Keratinocyte (primary cell): ENCODE measurements around the gene KRTAP10-7. TPM values are rescaled to one million over a fixed set of nuclear protein-coding genes. Genes with fewer than 3 reads are reported as not detected.

Source experiments
- DNase-seq: peaks from one replicate; pipeline ENCODE4 v3.0.0-alpha.2; 2011; ENCODE audit warnings: low read depth, missing footprints, low spot score
- FAIRE-seq: peaks from 2 replicates; lab custom pipeline; 2011; peaks lifted over from hg19 to GRCh38; lab: Jason Lieb, UNC
- H2AFZ ChIP-seq: 2 replicates; pipeline ENCODE4 v1.6.0; 2012; ENCODE audit warnings: low read length, control low read depth, inconsistent platforms; ENCODE audit not compliant: control insufficient read depth
- H3K27ac ChIP-seq: 2 replicates; pipeline ENCODE4 v1.5.1; 2011; ENCODE audit warnings: low read length; ENCODE audit not compliant: control insufficient read depth, insufficient read depth
- H3K27me3 ChIP-seq: 3 replicates; pipeline ENCODE4 v1.6.0; 2011; ENCODE audit warnings: low read length; ENCODE audit not compliant: control insufficient read depth, insufficient read depth; ENCODE audit errors: extremely low read depth
- H3K36me3 ChIP-seq, 2 experiments: 2 replicates in 1 of 2; 3 replicates in 1 of 2; pipeline ENCODE4 v1.5.1; 2011; ENCODE audit warnings: low read length in 2 of 2, mild to moderate bottlenecking in 1 of 2; ENCODE audit not compliant: control insufficient read depth in 2 of 2, insufficient read depth in 2 of 2; ENCODE audit errors: extremely low read depth in 1 of 2
- H3K4me1 ChIP-seq: 3 replicates; pipeline ENCODE4 v1.5.1; 2011; ENCODE audit warnings: low read length; ENCODE audit not compliant: control insufficient read depth, insufficient read depth; ENCODE audit errors: extremely low read depth
- H3K4me2 ChIP-seq: 3 replicates; pipeline ENCODE4 v1.6.0; 2011; ENCODE audit warnings: low read depth, low read length; ENCODE audit not compliant: control insufficient read depth, insufficient read depth; ENCODE audit errors: extremely low read depth
- H3K4me3 ChIP-seq, 3 experiments: fragments of 200-600 bp in 1 of 3; sonication (generic) in 1 of 3; 2 replicates in 2 of 3; 3 replicates in 1 of 3; pipeline ENCODE4 v1.5.1; 2011 to 2016; ENCODE audit warnings: low read length in 3 of 3, mild to moderate bottlenecking in 3 of 3, control low read depth in 2 of 3, inconsistent platforms in 1 of 3, low read depth in 1 of 3, mixed read lengths in 1 of 3, mixed run types in 1 of 3, moderate library complexity in 1 of 3; ENCODE audit not compliant: control insufficient read depth in 2 of 3, insufficient read depth in 2 of 3; ENCODE audit errors: extremely low read depth in 1 of 3
- H3K79me2 ChIP-seq: 2 replicates; pipeline ENCODE4 v1.6.0; 2012; ENCODE audit warnings: low read length; ENCODE audit not compliant: control insufficient read depth, insufficient read depth
- H3K9ac ChIP-seq: 3 replicates; pipeline ENCODE4 v1.6.0; 2011; ENCODE audit warnings: low read length; ENCODE audit not compliant: control insufficient read depth, insufficient read depth; ENCODE audit errors: extremely low read depth
- H3K9me1 ChIP-seq: 3 replicates; pipeline ENCODE4 v1.6.0; 2011; ENCODE audit warnings: low read length; ENCODE audit not compliant: control insufficient read depth, insufficient read depth; ENCODE audit errors: extremely low read depth
- H3K9me3 ChIP-seq: 2 replicates; pipeline ENCODE4 v1.5.1; 2012; ENCODE audit warnings: low read depth, low read length; ENCODE audit not compliant: control insufficient read depth
- H4K20me1 ChIP-seq: 3 replicates; pipeline ENCODE4 v1.6.0; 2011; ENCODE audit warnings: low read length; ENCODE audit not compliant: control insufficient read depth, insufficient read depth; ENCODE audit errors: extremely low read depth
- EZH2 ChIP-seq: IDR thresholded peaks from one replicate; pipeline ENCODE4 v1.6.1; 2012; ENCODE audit warnings: inconsistent platforms, mild to moderate bottlenecking, low read length, moderate library complexity
- dilution Hi-C: fragments of 300-500 bp; cut with MboI; formaldehyde crosslinking; loops from one replicate; pipeline ENCODE4 v1.7.0; 2020; ENCODE audit warnings: low sequenced_read_pairs; ENCODE audit not compliant: extremely low pct_ligation_motif_present
- polyA plus RNA-seq, 5 experiments: library from polyadenylated mRNA; depleted of rRNA in 3 of 5; stranded (reverse) in 3 of 5; stranded (forward) in 1 of 5; unstranded in 1 of 5; fragments of >200 nt; gene quantifications; 1 replicate in 1 of 5; 2 replicates in 3 of 5; 3 replicates in 1 of 5; pipeline versions ENCODE4 v1.2.1 to v1.2.3, GENCODE V29; 2011 to 2012; ENCODE audit warnings: missing spikeins in 2 of 5, low read depth in 1 of 5, low replicate concordance in 1 of 5
- TF ChIP-seq, protein P1 (sequence below), 3 experiments: IDR thresholded peaks in 1 of 3; conservative IDR thresholded peaks in 1 of 3; optimal IDR thresholded peaks in 1 of 3; 2 replicates in 2 of 3; 3 replicates in 1 of 3; pipeline versions ENCODE3 to v1.5.1; 2011; ENCODE audit warnings: low read length in 3 of 3, mild to moderate bottlenecking in 3 of 3, moderate library complexity in 2 of 3, control low read depth in 1 of 3, inconsistent platforms in 1 of 3; ENCODE audit not compliant: insufficient read depth in 2 of 3; ENCODE audit errors: extremely low read depth in 1 of 3

Gene KRTAP10-7
- polyA plus RNA-seq, 1 donor (not counting 4 experiments of a cell fraction or from before 2014, with no cell fraction given), result not detected

DNA sequence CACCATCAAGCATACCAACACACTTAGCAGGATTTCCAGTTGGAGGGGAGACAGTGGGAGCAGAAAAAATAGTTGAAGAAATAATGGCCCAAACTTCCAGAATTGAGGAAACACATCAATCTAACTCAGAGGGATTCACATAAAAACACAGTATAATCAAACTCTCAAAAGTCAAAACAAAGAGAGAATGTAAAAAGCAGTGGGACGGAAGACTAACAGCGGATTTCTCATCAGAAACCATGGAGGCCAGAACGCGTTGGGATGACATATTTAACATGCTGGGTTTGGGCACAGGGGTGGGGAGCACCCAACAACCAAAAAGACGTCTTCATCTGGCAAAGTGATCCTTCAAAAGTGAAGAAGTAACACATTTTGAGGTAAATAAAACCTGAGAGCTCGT lies 19.5 kb downstream of the KRTAP10-7 start:
- peaks cover 7% of the 10 kb centered on the region for H3K4me1 ChIP-seq
- no peak overlapping the region for H2AFZ ChIP-seq
- H3K4me2 ChIP-seq, result no peak overlapping the region
- dilution Hi-C loops, result no loop called here
- no peaks in the 10 kb centered on the region for H4K20me1 ChIP-seq
- peaks cover 17% of the 10 kb centered on the region for H3K27me3 ChIP-seq
- no peak overlapping the region for H3K4me3 ChIP-seq
- no peak overlapping the region for H3K9ac ChIP-seq
- no peaks in the 10 kb centered on the region for H3K36me3 ChIP-seq
- FAIRE-seq (no peak), DNase-seq (no peak)
- no peak for TF ChIP-seq EZH2
- TF ChIP-seq, protein P1, sequence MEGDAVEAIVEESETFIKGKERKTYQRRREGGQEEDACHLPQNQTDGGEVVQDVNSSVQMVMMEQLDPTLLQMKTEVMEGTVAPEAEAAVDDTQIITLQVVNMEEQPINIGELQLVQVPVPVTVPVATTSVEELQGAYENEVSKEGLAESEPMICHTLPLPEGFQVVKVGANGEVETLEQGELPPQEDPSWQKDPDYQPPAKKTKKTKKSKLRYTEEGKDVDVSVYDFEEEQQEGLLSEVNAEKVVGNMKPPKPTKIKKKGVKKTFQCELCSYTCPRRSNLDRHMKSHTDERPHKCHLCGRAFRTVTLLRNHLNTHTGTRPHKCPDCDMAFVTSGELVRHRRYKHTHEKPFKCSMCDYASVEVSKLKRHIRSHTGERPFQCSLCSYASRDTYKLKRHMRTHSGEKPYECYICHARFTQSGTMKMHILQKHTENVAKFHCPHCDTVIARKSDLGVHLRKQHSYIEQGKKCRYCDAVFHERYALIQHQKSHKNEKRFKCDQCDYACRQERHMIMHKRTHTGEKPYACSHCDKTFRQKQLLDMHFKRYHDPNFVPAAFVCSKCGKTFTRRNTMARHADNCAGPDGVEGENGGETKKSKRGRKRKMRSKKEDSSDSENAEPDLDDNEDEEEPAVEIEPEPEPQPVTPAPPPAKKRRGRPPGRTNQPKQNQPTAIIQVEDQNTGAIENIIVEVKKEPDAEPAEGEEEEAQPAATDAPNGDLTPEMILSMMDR (optimal IDR thresholded peaks at IDR 0.05 in 1 of 3, IDR thresholded peaks at IDR 0.05 in 1 of 3, conservative IDR thresholded peaks at IDR 0.05 in 1 of 3; ENCODE audit: extremely low read depth in 1 of 3, insufficient read depth in 2 of 3, low read length in 3 of 3), result no peak
- no peaks in the 10 kb centered on the region for H3K9me1 ChIP-seq
- H3K27ac ChIP-seq, result no peak overlapping the region
- no peaks in the 10 kb centered on the region for H3K79me2 ChIP-seq
- H3K9me3 ChIP-seq, result peaks cover 7% of the 10 kb centered on the region

DNA sequence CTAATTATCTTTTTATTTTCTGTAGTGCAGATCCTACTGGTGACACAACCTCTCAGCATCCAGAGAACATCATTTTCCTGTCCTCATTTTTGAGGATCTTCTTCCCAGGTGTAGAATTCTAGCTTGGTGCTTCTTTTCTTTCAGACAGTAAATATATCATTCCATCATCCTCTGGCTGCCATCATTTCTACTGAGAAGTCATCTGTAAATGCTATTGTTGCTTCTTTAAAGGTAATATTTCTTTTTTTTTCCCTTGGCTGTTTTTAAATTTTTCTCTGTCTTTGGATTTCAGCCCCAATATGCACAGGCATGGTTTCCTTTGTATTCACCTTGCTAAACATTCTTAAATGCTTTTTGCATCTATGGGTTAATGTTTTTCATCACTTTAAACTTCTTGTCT lies 23.2 kb downstream of the KRTAP10-7 start:
- FAIRE-seq, result no peak
- dilution Hi-C loops, result no loop called here
- no peak overlapping the region for H3K27ac ChIP-seq

More for the DNA sequence above, 23.2 kb downstream of the KRTAP10-7 start:
- no peaks in the 10 kb centered on the region for H3K9me1 ChIP-seq
- H3K36me3 ChIP-seq, result no peaks in the 10 kb centered on the region
- H4K20me1 ChIP-seq, result no peaks in the 10 kb centered on the region
- no peaks in the 10 kb centered on the region for H3K4me1 ChIP-seq
- peaks cover 13% of the 10 kb centered on the region for H3K9me3 ChIP-seq
- H2AFZ ChIP-seq, result no peak overlapping the region
- no peaks in the 10 kb centered on the region for H3K79me2 ChIP-seq
- H3K4me3 ChIP-seq, result no peak overlapping the region
- H3K9ac ChIP-seq, result no peak overlapping the region
- no peak overlapping the region for H3K4me2 ChIP-seq
- no peaks in the 10 kb centered on the region for H3K27me3 ChIP-seq
- no peak for DNase-seq
- TF ChIP-seq, protein P1 (optimal IDR thresholded peaks at IDR 0.05 in 1 of 3, IDR thresholded peaks at IDR 0.05 in 1 of 3, conservative IDR thresholded peaks at IDR 0.05 in 1 of 3; ENCODE audit: extremely low read depth in 1 of 3, insufficient read depth in 2 of 3, low read length in 3 of 3), result no peak
- no peak for TF ChIP-seq EZH2
